Heart left ventricle (tissue), 13 donors: ENCODE measurements around the gene LELP1.

Experiments used
- POLR2A ChIP-seq, 2 donors: fragments of 450-650 bp; IDR thresholded peaks; one replicate each; pipeline ENCODE4 v1.6.1; 2017; ENCODE audit warnings: antibody characterized with exemption in 2 of 2, mild to moderate bottlenecking in 2 of 2, moderate library complexity in 2 of 2
- TF ChIP-seq, protein P1 (sequence below), 12 donors: fragments of 200-600 bp; sonication (generic) in 4 of 12; IDR thresholded peaks; one replicate each; pipeline versions ENCODE4 v1.5.0 to v1.8.0; 2018 to 2022; ENCODE audit warnings: antibody characterized with exemption in 12 of 12, mild to moderate bottlenecking in 5 of 12
- donor health status: ischemic (EF 13 %, LVEDD 7.1; RV severe dilation, severe dysfunction).
- donor health status: DM: no; HTN: yes; CAD: no.
- donor health status: DM: no; HTN: no; CAD: no.
- donor health status: ischemic (EF 25% LVEDD 6.9; RV normal size, moderate dysfunction).
- donor health status: ischemic (EF 25% LVEDD 5.7; RV mildly dilated, moderate dysfunction).
- donor health status: ischemic (EF 35%, LVEDD 5.7; RV mildly dilated, moderate dysfunction).
- donor health status: nonischemic (EF 11% LVEDD 7.7; RV severe dilation, severe dysfunction).
- donor health status: DM: yes; HTN: yes; CAD: no.
- donor health status: PGD.
- donor health status: ischemic (EF 29% LVEDD 5.4; RV normal size, mild dysfunction).
- donor health status: nonischemic (EF 23%, LVEDD 6.1; RV moderate dilation, normal function).

DNA sequence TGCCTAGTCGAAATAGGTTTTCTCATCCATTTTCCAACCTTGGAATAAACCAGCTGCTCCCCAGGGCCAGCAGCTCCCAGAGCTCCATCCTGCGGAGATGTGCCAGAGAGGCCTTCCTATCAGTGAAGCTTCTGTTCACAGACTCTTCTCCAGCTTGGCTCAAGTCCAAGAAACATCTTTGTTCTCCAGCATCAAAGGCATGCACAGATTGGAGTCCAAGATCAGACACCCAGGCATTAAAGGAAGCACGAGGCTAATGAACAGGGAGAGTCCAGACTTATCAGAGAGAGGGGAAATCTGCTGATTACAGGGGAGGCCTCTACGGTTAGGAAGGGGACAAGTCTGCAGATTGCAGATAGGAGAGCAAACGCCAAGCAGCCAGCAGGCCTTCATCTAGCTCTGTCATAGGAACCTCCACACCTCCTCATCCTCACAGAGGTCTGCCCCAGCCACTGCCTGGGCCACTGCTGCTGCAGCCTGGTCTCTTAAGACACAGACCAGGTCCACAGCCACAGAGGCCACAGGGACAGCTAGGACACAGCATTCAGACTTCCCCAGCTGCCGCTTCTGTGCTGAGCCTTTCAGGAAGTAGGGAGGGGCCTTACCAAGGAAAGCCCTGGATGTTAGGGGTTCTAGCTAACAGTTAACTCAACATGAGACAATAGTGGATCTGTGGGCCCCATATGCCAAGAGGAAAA, 17.5 kb downstream of the LELP1 start:
- TF ChIP-seq, protein P1, sequence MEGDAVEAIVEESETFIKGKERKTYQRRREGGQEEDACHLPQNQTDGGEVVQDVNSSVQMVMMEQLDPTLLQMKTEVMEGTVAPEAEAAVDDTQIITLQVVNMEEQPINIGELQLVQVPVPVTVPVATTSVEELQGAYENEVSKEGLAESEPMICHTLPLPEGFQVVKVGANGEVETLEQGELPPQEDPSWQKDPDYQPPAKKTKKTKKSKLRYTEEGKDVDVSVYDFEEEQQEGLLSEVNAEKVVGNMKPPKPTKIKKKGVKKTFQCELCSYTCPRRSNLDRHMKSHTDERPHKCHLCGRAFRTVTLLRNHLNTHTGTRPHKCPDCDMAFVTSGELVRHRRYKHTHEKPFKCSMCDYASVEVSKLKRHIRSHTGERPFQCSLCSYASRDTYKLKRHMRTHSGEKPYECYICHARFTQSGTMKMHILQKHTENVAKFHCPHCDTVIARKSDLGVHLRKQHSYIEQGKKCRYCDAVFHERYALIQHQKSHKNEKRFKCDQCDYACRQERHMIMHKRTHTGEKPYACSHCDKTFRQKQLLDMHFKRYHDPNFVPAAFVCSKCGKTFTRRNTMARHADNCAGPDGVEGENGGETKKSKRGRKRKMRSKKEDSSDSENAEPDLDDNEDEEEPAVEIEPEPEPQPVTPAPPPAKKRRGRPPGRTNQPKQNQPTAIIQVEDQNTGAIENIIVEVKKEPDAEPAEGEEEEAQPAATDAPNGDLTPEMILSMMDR (IDR thresholded peaks at IDR 0.05): no peak
- no peak for TF ChIP-seq POLR2A (IDR thresholded peaks at IDR 0.05)
